Smooth muscle cell of the pulmonary artery (primary cell): ENCODE measurements around the gene RBMY1A1. TPM values are rescaled to one million over a fixed set of nuclear protein-coding genes. Genes with fewer than 3 reads are reported as not detected.

Experiments used
- total RNA-seq: library from RNA; depleted of rRNA; stranded (reverse); fragments of >200 nt; gene quantifications from 2 replicates; pipeline ENCODE4 v1.2.3, GENCODE V29; 2014

Gene RBMY1A1
- total RNA-seq = 0.07 TPM in 2 replicates

GRCh38 chrY:21534579-21534978 is at the start of gene RBMY1A1:
Gene RBMY1A1 (plus strand): TSS chrY:21534879. CDS start chrY:21536892, 2,013 bp downstream.

GRCh38 chrY:21511038-21511437 is 23.6 kb upstream of the RBMY1A1 start, which contains the start of gene RBMY1B:
Gene RBMY1B (plus strand): TSS chrY:21511338. CDS start chrY:21513351, 2,013 bp downstream.

Other genes with a start within 250 kb of the RBMY1A1 start
- not detected in 2 replicates for gene RBMY1B, start 23.5 kb upstream of the RBMY1A1 start, total RNA-seq